Ovary (tissue), 3 donors: ENCODE measurements around the gene TRIM33.

Source experiments
- CTCF ChIP-seq, 3 donors: fragments of 450-650 bp in 2 of 3; fragments of 200-600 bp in 1 of 3; IDR thresholded peaks; one replicate each; pipeline versions ENCODE4 v1.5.1 to v1.8.0; 2016 to 2022; ENCODE audit warnings: antibody characterized with exemption in 3 of 3, mild to moderate bottlenecking in 1 of 3
- EP300 ChIP-seq: sonication (generic); formaldehyde crosslinking; IDR thresholded peaks from one replicate; pipeline ENCODE4 v1.6.1; 2017; ENCODE audit warnings: antibody characterized with exemption
- POLR2A ChIP-seq: fragments of 450-650 bp; IDR thresholded peaks from one replicate; pipeline ENCODE4 v1.6.1; 2017; ENCODE audit warnings: antibody characterized with exemption, mild to moderate bottlenecking, moderate library complexity
- donor health status: DM: no; HTN: no; CAD: no.

GRCh38 chr1:114473796-114474195 lies 37.2 kb downstream of the TRIM33 start:
- no peak for TF ChIP-seq CTCF (IDR thresholded peaks at IDR 0.05)
- TF ChIP-seq POLR2A = no peak
- no peak for TF ChIP-seq EP300
